ENCODE measurements around the gene RNF114.

RNF114 gene

DNA sequence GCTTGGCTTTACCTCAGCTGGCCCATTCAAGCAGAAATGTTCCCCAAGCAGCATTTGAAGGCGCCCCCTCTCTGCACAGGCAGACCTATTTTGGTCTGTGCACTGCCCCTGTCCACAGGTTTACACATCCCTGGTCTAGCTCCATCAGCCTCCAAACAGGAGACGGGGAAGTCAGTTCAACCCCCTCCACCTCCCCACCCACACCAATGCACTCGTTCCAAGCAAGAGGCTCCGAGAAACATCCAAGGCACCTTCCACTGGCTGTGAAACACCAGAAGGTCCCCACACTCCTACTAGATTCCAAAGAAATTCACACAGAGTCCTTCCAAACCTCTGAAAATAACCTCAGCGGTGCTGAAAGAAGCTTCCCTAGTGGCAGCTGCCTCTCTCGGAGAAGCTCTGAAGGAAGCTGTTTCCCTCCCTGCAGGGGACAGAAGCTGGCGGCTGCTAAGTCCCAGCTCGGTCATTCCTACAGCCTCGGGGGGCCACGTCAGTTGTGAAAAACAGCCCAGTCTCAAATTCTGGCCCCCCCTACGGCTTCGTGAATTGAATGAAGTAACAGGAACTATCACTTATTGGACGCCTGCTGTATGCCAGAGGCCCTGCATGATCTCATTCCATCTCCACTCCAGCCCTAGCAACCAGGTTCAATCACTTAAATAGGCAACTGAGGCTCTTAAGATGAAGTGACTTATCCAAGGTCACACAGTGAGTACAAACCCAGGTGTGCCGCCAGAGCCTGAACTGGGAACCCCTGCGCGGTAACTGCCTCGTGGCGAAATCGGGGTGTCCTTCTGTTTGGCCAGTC lies 21.7 kb upstream of the RNF114 start:
- Mint-ChIP-seq H3K27me3 (ENCODE audit: low read depth, poor library complexity) (peaks cover 11% of the 10 kb centered on the region), H3K4me1 (peaks cover 59% of the 10 kb centered on the region), H3K36me3 (ENCODE audit: low read depth) (no peaks in the 10 kb centered on the region), H3K4me3 (peak overlapping the region; percentile 99), H3K27ac (peak overlapping the region; percentile 78), H3K9me3 (no peaks in the 10 kb centered on the region)
- TF ChIP-seq CTCF (IDR thresholded peaks at IDR 0.05), result no peak
- DNase-seq, result no peak

GRCh38 chr20:49915118-49915379 lies 21.1 kb upstream of the RNF114 start:
- Mint-ChIP-seq H3K27ac (no peak overlapping the region), H3K4me1 (peaks cover 54% of the 10 kb centered on the region), H3K4me3 (peak overlapping the region; percentile 99), H3K36me3 (ENCODE audit: low read depth) (no peaks in the 10 kb centered on the region), H3K9me3 (no peaks in the 10 kb centered on the region), H3K27me3 (ENCODE audit: low read depth, poor library complexity) (peaks cover 14% of the 10 kb centered on the region)
- DNase-seq, result no peak
- TF ChIP-seq CTCF (IDR thresholded peaks at IDR 0.05), result no peak

DNA sequence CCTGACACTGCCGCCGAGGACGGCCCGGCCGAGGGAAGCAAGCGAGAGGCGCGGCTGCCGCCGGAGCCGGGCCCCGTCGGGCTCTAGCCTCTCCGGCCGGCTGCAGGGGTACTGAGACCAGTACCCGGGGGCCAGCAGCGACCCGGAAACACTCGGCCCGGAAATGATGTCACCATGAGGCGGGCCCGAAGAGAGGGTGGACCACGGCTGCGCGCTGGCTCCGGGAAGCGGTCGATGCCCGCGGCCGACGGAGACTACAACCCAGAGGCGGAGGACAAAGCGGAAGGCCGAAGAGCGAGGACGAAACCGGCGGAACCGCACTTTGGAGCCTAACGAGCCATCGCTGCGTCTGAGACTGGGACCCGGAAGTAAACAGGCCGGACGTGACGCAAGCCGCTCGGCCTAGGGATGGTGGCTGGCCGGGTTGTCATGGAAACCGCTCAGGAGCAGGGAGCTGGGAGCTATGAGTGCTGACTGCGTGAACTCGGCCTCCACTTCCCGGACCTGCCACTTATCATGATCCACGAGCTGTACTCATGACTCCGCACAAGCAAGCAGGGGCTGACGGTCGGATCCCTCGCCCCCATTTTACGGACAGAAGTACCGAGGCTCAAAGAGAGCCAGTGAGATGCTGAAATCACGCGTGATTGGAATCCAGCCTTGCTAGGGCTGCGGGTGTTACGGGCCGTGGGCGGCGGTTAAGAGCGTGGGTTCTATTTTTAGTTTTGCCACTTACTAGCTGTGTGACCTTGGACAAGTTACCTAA lies 20.6 kb upstream of the RNF114 start, which contains the start of gene SPATA2:
TSS of gene SPATA2 (minus strand) at position 150 of the 766 bp plus-strand sequence. CDS start 7,039 bp downstream, outside the sequence.
- peak within 1 kb of the TSS; percentile 100 for H3K27ac Mint-ChIP-seq
- H3K4me3 Mint-ChIP-seq, result peak within 1 kb of the TSS; percentile 99
- peak; percentile 96 for DNase-seq
- no peaks in the 10 kb centered on the region for H3K36me3 Mint-ChIP-seq (ENCODE audit: low read depth)
- H3K27me3 Mint-ChIP-seq (ENCODE audit: low read depth, poor library complexity), result peaks cover 17% of the 10 kb centered on the region
- H3K4me1 Mint-ChIP-seq, result peaks cover 49% of the 10 kb centered on the region
- peaks cover 5% of the 10 kb centered on the region for H3K9me3 Mint-ChIP-seq
- no peak for TF ChIP-seq CTCF (IDR thresholded peaks at IDR 0.05)

- peak overlapping the region; percentile 99 for H3K4me3 Mint-ChIP-seq
- TF ChIP-seq CTCF (IDR thresholded peaks at IDR 0.05), result no peak
- H3K9me3 Mint-ChIP-seq, result peaks cover 9% of the 10 kb centered on the region
- H3K27ac Mint-ChIP-seq, result peak overlapping the region; percentile 100
- peaks cover 17% of the 10 kb centered on the region for H3K27me3 Mint-ChIP-seq (ENCODE audit: low read depth, poor library complexity)
- DNase-seq, result no peak
- H3K4me1 Mint-ChIP-seq, result peaks cover 42% of the 10 kb centered on the region
- H3K36me3 Mint-ChIP-seq (ENCODE audit: low read depth), result no peaks in the 10 kb centered on the region
Observed at GRCh38 chr20:49916146-49917002, 19.8 kb upstream of the RNF114 start.

DNA sequence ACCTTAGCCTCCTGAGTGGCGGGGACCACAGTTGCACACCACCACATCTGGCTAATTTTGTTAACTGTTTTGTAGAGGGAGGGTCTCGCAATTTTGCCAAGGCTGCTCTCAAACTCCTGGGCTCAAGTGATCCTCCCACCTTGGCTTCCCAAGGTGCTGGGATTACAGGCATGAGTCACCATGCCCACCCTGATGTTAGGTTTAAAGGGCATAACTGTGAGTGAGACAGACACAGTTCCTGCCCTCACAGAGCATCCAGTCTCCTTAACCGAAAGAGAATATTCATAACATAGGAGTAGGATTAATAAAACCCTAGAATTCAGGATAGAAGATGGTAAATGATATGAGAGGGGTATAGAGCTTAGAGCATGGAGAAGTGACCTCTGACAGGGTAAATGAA lies 17.8 kb upstream of the RNF114 start:
- H3K27me3 Mint-ChIP-seq (ENCODE audit: low read depth, poor library complexity), result peaks cover 17% of the 10 kb centered on the region
- TF ChIP-seq CTCF (IDR thresholded peaks at IDR 0.05), result no peak
- DNase-seq, result no peak
- H3K4me3 Mint-ChIP-seq, result no peak overlapping the region
- no peaks in the 10 kb centered on the region for H3K36me3 Mint-ChIP-seq (ENCODE audit: low read depth)
- peaks cover 34% of the 10 kb centered on the region for H3K4me1 Mint-ChIP-seq
- H3K9me3 Mint-ChIP-seq, result peaks cover 15% of the 10 kb centered on the region
- no peak overlapping the region for H3K27ac Mint-ChIP-seq
